ENCODE data around the gene MME.
A peak's percentile ranks its signal among the peaks of the same experiment; 100 is the strongest.
"Not testable (repeated sequence)": the region's sequence is repeated elsewhere in the genome, so short reads cannot be mapped to it uniquely, and the experiment has no call there.

The MME gene

GRCh38 chr3:155086051-155086450, 5.9 kb downstream of the MME start:
- DNase-seq: no peak

GRCh38 chr3:155088706-155089345, 8.7 kb downstream of the MME start:
- no peak for DNase-seq

- DNase-seq: no peak
Measured at GRCh38 chr3:155089495-155089894, 9.4 kb downstream of the MME start.

- no peak for DNase-seq
Measured at GRCh38 chr3:155093261-155093660, 13.1 kb downstream of the MME start.

- DNase-seq: peak; percentile 11
Measured at GRCh38 chr3:155096303-155097008, 16.3 kb downstream of the MME start.

- peak; percentile 39 for DNase-seq
Measured at GRCh38 chr3:155097009-155097349, 16.9 kb downstream of the MME start.

- DNase-seq: no peak
Measured at GRCh38 chr3:155101398-155101797, 21.3 kb downstream of the MME start.

- DNase-seq: no peak
Measured at GRCh38 chr3:155102329-155102728, 22.2 kb downstream of the MME start.

GRCh38 chr3:155103686-155104085, 23.6 kb downstream of the MME start:
- no peak for DNase-seq

- no peak for DNase-seq
Measured at GRCh38 chr3:155106119-155106518, 26.0 kb downstream of the MME start.

GRCh38 chr3:155110022-155110421, 29.9 kb downstream of the MME start:
- no peak for DNase-seq

- DNase-seq: no peak
Measured at GRCh38 chr3:155110996-155111901, 31.1 kb downstream of the MME start.

- DNase-seq: no peak
Measured at GRCh38 chr3:155111971-155112370, 31.9 kb downstream of the MME start.

GRCh38 chr3:155112661-155113389, 32.7 kb downstream of the MME start:
- no peak for DNase-seq

- DNase-seq: not testable (repeated sequence)
Measured at GRCh38 chr3:155124745-155125144, 44.6 kb downstream of the MME start.

- DNase-seq: no peak
Measured at GRCh38 chr3:155129396-155129795, 49.3 kb downstream of the MME start.

- DNase-seq: no peak
Measured at GRCh38 chr3:155130001-155130400, 49.9 kb downstream of the MME start.

GRCh38 chr3:155131104-155131503, 51.0 kb downstream of the MME start:
- peak; percentile 35 for DNase-seq

GRCh38 chr3:155134311-155134710, 54.2 kb downstream of the MME start:
- not testable (repeated sequence) for DNase-seq

- DNase-seq: no peak
Measured at GRCh38 chr3:155135003-155135402, 54.9 kb downstream of the MME start.

GRCh38 chr3:155138677-155139076, 58.6 kb downstream of the MME start:
- no peak for DNase-seq

- DNase-seq: no peak
Measured at GRCh38 chr3:155147588-155147987, 67.5 kb downstream of the MME start.

- DNase-seq: no peak
Measured at GRCh38 chr3:155149494-155149893, 69.4 kb downstream of the MME start.
